Bronchial epithelial cell (primary cell): ENCODE data around the gene FOSB. TPM values are rescaled to one million over a fixed set of nuclear protein-coding genes. Genes with fewer than 3 reads are reported as not detected.

ENCODE experiments used
- DNase-seq: peaks from one replicate; pipeline ENCODE4 v3.0.0-alpha.2; 2010; ENCODE audit warnings: low read depth
- FAIRE-seq: peaks from 2 replicates; lab custom pipeline; 2011; peaks lifted over from hg19 to GRCh38; lab: Jason Lieb, UNC
- H3K27me3 ChIP-seq: 2 replicates; pipeline ENCODE4 v1.5.1; 2011; ENCODE audit warnings: low read length; ENCODE audit not compliant: control insufficient read depth, insufficient read depth
- H3K36me3 ChIP-seq: 2 replicates; pipeline ENCODE4 v1.5.1; 2011; ENCODE audit warnings: low read length; ENCODE audit not compliant: control insufficient read depth, insufficient read depth
- H3K4me3 ChIP-seq: 2 replicates; pipeline ENCODE4 v1.5.1; 2011; ENCODE audit warnings: mild to moderate bottlenecking, low read depth, low read length, control low read depth
- CTCF ChIP-seq: IDR thresholded peaks from 2 replicates; pipeline ENCODE4 v1.5.1; 2011; ENCODE audit warnings: mild to moderate bottlenecking, moderate library complexity, low read length, control low read depth, inconsistent platforms; ENCODE audit not compliant: insufficient read depth, severe bottlenecking
- total RNA-seq: library from RNA; depleted of rRNA; stranded (reverse); fragments of >200 nt; gene quantifications from 2 replicates; pipeline ENCODE4 v1.2.1, GENCODE V29; 2014

Gene FOSB
- total RNA-seq, 1 donor from 2014 or later, result 4.2 TPM

GRCh38 chr19:45475537-45476291, 7.9 kb downstream of the FOSB start:
- DNase-seq, result peak; percentile 62
- TF ChIP-seq CTCF, result no peak
- FAIRE-seq, result no peak

GRCh38 chr19:45476304-45476703, 8.5 kb downstream of the FOSB start:
- H3K4me3 ChIP-seq, result no peak overlapping the region
- no peak for TF ChIP-seq CTCF
- peaks cover 3% of the 10 kb centered on the region for H3K36me3 ChIP-seq
- FAIRE-seq (no peak), DNase-seq (peak; percentile 47)
- H3K27me3 ChIP-seq, result no peaks in the 10 kb centered on the region

More at GRCh38 chr19:45475537-45476291, 7.9 kb downstream of the FOSB start:
- peaks cover 3% of the 10 kb centered on the region for H3K36me3 ChIP-seq
- no peak overlapping the region for H3K4me3 ChIP-seq
- H3K27me3 ChIP-seq, result no peaks in the 10 kb centered on the region

- DNase-seq, result no peak
- no peaks in the 10 kb centered on the region for H3K27me3 ChIP-seq
- FAIRE-seq, result no peak
Measured at GRCh38 chr19:45477186-45477585, 9.4 kb downstream of the FOSB start.

GRCh38 chr19:45477713-45478453, 10.1 kb downstream of the FOSB start:
- H3K27me3 ChIP-seq, result no peaks in the 10 kb centered on the region
- peak; percentile 95 for DNase-seq
- no peak for FAIRE-seq

More at GRCh38 chr19:45477186-45477585, 9.4 kb downstream of the FOSB start:
- Histone ChIP-seq H3K4me3 (no peak overlapping the region), H3K36me3 (peaks cover 3% of the 10 kb centered on the region)
- no peak for TF ChIP-seq CTCF

More at GRCh38 chr19:45477713-45478453, 10.1 kb downstream of the FOSB start:
- no peak for TF ChIP-seq CTCF
- Histone ChIP-seq H3K36me3 (peaks cover 1% of the 10 kb centered on the region), H3K4me3 (peak overlapping the region; percentile 46)
